ENCODE results near the gene TECR. TPM values are rescaled to one million over a fixed set of nuclear protein-coding genes. Genes with fewer than 3 reads are reported as not detected.

Gene TECR
- total and polyA plus RNA-seq, 2 of the 13 experiments (the other 11 are each of a cell fraction or from before 2014, with no cell fraction given): 54.9 to 121 TPM

GRCh38 chr19:14571695-14572490 is 42.5 kb downstream of the TECR start, which contains the start of gene NDUFB7 (continued):
- TF ChIP-seq ZFP62 (CRISPR knock-in tag; IDR thresholded peaks at IDR 0.05) (no peak), HDAC6 (IDR thresholded peaks at IDR 0.05; ENCODE audit: low read depth, low read length) (no peak), HDAC2 (CRISPR knock-in tag; IDR thresholded peaks at IDR 0.05) (peak; percentile 93), CENPX (CRISPR knock-in tag; IDR thresholded peaks at IDR 0.05) (no peak), CBFB (CRISPR knock-in tag; IDR thresholded peaks at IDR 0.05) (peak; percentile 84), BCL3 (CRISPR knock-in tag; IDR thresholded peaks at IDR 0.05) (peak; percentile 89), SIX1 (CRISPR knock-in tag; IDR thresholded peaks at IDR 0.05; ENCODE audit: borderline replicate concordance) (peak; percentile 55; the same call in 1 of the 2 replicates), ZNF775 (CRISPR knock-in tag; IDR thresholded peaks at IDR 0.05; ENCODE audit: borderline replicate concordance) (0 out of 2 replicates have a peak, but pooled peaks have one; percentile 20), NRL (CRISPR knock-in tag; IDR thresholded peaks at IDR 0.05; ENCODE audit: borderline replicate concordance) (peak; percentile 74), RARA (CRISPR knock-in tag; IDR thresholded peaks at IDR 0.05) (no peak; the same call in 1 of the 2 replicates), TBL1XR1 (IDR thresholded peaks at IDR 0.05; ENCODE audit: borderline replicate concordance, low read length, partially characterized antibody) (peak; percentile 74), SSRP1 (CRISPR knock-in tag; IDR thresholded peaks at IDR 0.05) (peak; percentile 93), ZNF646 (CRISPR knock-in tag; IDR thresholded peaks at IDR 0.05) (no peak), FOXK1 (CRISPR knock-in tag; IDR thresholded peaks at IDR 0.05; ENCODE audit: borderline replicate concordance, low read depth) (peak; percentile 89), TRIM24 (CRISPR knock-in tag; IDR thresholded peaks at IDR 0.05) (no peak), ZNF230 (CRISPR knock-in tag; IDR thresholded peaks at IDR 0.05) (peak; percentile 55; the same call in 1 of the 2 replicates), PHF21A (CRISPR knock-in tag; IDR thresholded peaks at IDR 0.05) (peak; percentile 57; the same call in 1 of the 2 replicates), YEATS4 (CRISPR knock-in tag; IDR thresholded peaks at IDR 0.05; ENCODE audit: borderline replicate concordance) (peak; percentile 88), ZNF841 (CRISPR knock-in tag; IDR thresholded peaks at IDR 0.05; ENCODE audit: borderline replicate concordance) (no peak), MAX (IDR thresholded peaks at IDR 0.05) (0 out of 2 replicates have a peak, but pooled peaks have one; percentile 56), ZFP41 (CRISPR knock-in tag; IDR thresholded peaks at IDR 0.05; ENCODE audit: borderline replicate concordance) (0 out of 2 replicates have a peak, but pooled peaks have one; percentile 48), ZNF577 (CRISPR knock-in tag; IDR thresholded peaks at IDR 0.05; ENCODE audit: borderline replicate concordance, low read depth) (no peak), HMG20B (CRISPR knock-in tag; conservative IDR thresholded peaks at IDR 0.05) (no peak)
